Measurements from ENCODE around the gene STX12. TPM values are rescaled to one million over a fixed set of nuclear protein-coding genes. Genes with fewer than 3 reads are reported as not detected.
A peak's percentile ranks its signal among the peaks of the same experiment; 100 is the strongest.
"Not testable (repeated sequence)": the region's sequence is repeated elsewhere in the genome, so short reads cannot be mapped to it uniquely, and the experiment has no call there.

The STX12 gene
- total and polyA plus RNA-seq, 2 experiments from 2014 or later, result 6.1 to 9.0 TPM

DNA sequence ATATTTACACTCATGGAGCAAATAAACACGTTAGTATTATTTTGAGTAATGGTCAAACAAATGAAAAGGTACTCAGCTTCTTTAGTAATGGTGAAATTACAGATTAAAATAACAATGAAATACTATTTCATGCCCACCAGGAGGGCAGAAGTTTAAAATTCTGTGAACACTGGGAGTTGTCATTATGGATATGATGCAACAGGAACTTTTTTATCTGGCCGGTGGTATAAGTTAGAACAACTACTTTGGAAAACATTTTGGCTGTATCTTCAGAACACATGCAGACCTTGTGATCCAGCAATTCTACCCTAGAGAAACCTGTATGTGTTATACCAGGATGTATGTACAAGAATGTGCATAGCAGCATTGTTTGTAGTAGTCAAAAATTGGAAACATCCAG, 34.4 kb downstream of the STX12 start:
- H3K4me3 ChIP-seq, result no peak overlapping the region
- H3K4me3 Mint-ChIP-seq, result peak overlapping the region; percentile 35; the same call in 1 of the 3 replicates
- H3K4me1 ChIP-seq (ENCODE audit: insufficient read depth), result peaks cover 6% of the 10 kb centered on the region
- H4K20me1 ChIP-seq (replicated peaks; ENCODE audit: insufficient read depth), result no peaks in the 10 kb centered on the region
- H3K27ac ChIP-seq (ENCODE audit: low read depth), result peak overlapping the region; percentile 29; the same call in 1 of the 2 replicates
- H3F3A ChIP-seq (replicated peaks; ENCODE audit: low read depth), result no peaks in the 10 kb centered on the region
- no peak overlapping the region for H2AFZ ChIP-seq
- no peaks in the 10 kb centered on the region for H3K36me3 ChIP-seq (ENCODE audit: insufficient read depth)
- DNase-seq (ENCODE audit: low spot score) (peak; percentile 28), ATAC-seq (no peak)
- no peaks in the 10 kb centered on the region for H3K79me2 ChIP-seq (replicated peaks; ENCODE audit: insufficient read depth)
- H3K9me3 Mint-ChIP-seq, result no peaks in the 10 kb centered on the region; the same call in 2 of the 3 replicates
- H3K4me2 ChIP-seq, result peak overlapping the region; percentile 13; the same call in 1 of the 2 replicates
- H3K4me1 Mint-ChIP-seq, result peaks cover 15% of the 10 kb centered on the region
- H3K27me3 ChIP-seq (ENCODE audit: insufficient read depth), result no peaks in the 10 kb centered on the region
- TF ChIP-seq ZNF331 (CRISPR knock-in tag; IDR thresholded peaks at IDR 0.05; ENCODE audit: low read depth) (no peak), NANOG (IDR thresholded peaks at IDR 0.05; ENCODE audit: borderline replicate concordance) (peak; percentile 83)
- H3K36me3 Mint-ChIP-seq (ENCODE audit: low read depth), result peaks cover 13% of the 10 kb centered on the region; the same call in 2 of the 3 replicates
- H3K27me3 Mint-ChIP-seq (ENCODE audit: insufficient read depth, low read depth, poor library complexity), result no peaks in the 10 kb centered on the region
- H3K9me2 ChIP-seq (ENCODE audit: insufficient read depth), result no peaks in the 10 kb centered on the region
- peak overlapping the region; percentile 92 for H3K27ac Mint-ChIP-seq

DNA sequence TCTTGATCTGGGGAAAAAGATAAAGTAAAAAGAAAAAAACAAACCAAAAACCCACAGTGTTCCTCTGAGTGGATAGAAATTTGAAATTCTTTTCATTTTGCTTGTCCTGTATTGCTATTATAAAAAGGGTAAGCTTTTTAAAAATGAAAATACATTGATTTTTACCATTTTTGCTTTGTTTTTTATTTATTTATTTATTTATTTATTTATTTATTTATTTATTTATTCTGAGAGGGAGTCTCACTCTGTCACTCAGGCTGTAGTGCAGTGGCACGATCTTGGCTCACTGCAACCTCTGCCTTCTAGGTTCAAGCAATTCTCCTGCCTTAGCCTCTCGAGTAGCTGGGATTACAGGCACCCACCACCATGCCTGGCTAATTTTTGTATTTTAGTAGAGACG, 35.1 kb downstream of the STX12 start:
- ATAC-seq; H3F3A ChIP-seq (replicated peaks; ENCODE audit: low read depth); H3K4me2 ChIP-seq; H3K79me2 ChIP-seq (replicated peaks; ENCODE audit: insufficient read depth); H3K9me3 Mint-ChIP-seq; H3K27me3 ChIP-seq (ENCODE audit: insufficient read depth); DNase-seq (ENCODE audit: low spot score); H3K36me3 ChIP-seq (ENCODE audit: insufficient read depth); H2AFZ ChIP-seq; H3K4me3 ChIP-seq; H4K20me1 ChIP-seq (replicated peaks; ENCODE audit: insufficient read depth); H3K4me1 ChIP-seq (ENCODE audit: insufficient read depth); H3K27me3 Mint-ChIP-seq (ENCODE audit: insufficient read depth, low read depth, poor library complexity); H3K4me3 Mint-ChIP-seq; H3K9me2 ChIP-seq (ENCODE audit: insufficient read depth): not testable (repeated sequence)
- Mint-ChIP-seq H3K36me3 (ENCODE audit: low read depth) (peaks cover 13% of the 10 kb centered on the region; the same call in 2 of the 3 replicates), H3K4me1 (peaks cover 15% of the 10 kb centered on the region), H3K27ac (peak overlapping the region; percentile 92)
- H3K27ac ChIP-seq (ENCODE audit: low read depth), result peak overlapping the region; percentile 29; the same call in 1 of the 2 replicates

DNA sequence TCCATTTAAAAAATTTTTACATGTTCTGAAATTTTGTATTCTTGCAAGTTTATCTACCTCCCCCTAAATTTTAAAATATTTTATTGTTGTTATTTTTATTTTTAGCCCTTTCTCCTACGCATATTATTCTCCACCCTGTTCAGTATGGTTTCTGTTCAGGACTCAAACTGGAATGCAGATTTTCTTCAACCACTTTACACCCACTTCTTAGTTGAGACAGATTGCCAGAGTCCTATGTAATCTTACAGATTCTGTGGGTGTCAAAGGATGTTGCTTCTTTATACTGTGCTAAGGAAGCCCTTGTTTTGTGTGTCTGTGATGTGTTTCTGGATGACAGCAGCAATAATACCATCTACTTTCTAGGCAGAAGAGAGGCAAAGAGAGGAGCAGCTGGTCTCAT, 36.9 kb downstream of the STX12 start:
- H3K27me3 Mint-ChIP-seq (ENCODE audit: insufficient read depth, low read depth, poor library complexity), result no peaks in the 10 kb centered on the region
- Histone ChIP-seq H3K4me3 (no peak overlapping the region), H3K27ac (ENCODE audit: low read depth) (peak overlapping the region; percentile 11; the same call in 1 of the 2 replicates), H4K20me1 (replicated peaks; ENCODE audit: insufficient read depth) (no peaks in the 10 kb centered on the region), H2AFZ (no peak overlapping the region), H3K4me1 (ENCODE audit: insufficient read depth) (peaks cover 6% of the 10 kb centered on the region), H3K79me2 (replicated peaks; ENCODE audit: insufficient read depth) (no peaks in the 10 kb centered on the region), H3K9me2 (ENCODE audit: insufficient read depth) (no peaks in the 10 kb centered on the region), H3F3A (replicated peaks; ENCODE audit: low read depth) (no peaks in the 10 kb centered on the region), H3K4me2 (no peak overlapping the region), H3K36me3 (ENCODE audit: insufficient read depth) (no peaks in the 10 kb centered on the region), H3K27me3 (ENCODE audit: insufficient read depth) (no peaks in the 10 kb centered on the region)
- no peak overlapping the region for H3K4me3 Mint-ChIP-seq
- TF ChIP-seq EZH2 (IDR thresholded peaks at IDR 0.05; ENCODE audit: low read depth, unreplicated experiment) (no peak), POLR2AphosphoS5 (IDR thresholded peaks at IDR 0.05; ENCODE audit: low read depth) (no peak), EZH2phosphoT487 (IDR thresholded peaks at IDR 0.05; ENCODE audit: unreplicated experiment) (no peak), CREB1 (CRISPR knock-in tag; IDR thresholded peaks at IDR 0.05; ENCODE audit: low read depth) (no peak)
- TF ChIP-seq, protein P1, sequence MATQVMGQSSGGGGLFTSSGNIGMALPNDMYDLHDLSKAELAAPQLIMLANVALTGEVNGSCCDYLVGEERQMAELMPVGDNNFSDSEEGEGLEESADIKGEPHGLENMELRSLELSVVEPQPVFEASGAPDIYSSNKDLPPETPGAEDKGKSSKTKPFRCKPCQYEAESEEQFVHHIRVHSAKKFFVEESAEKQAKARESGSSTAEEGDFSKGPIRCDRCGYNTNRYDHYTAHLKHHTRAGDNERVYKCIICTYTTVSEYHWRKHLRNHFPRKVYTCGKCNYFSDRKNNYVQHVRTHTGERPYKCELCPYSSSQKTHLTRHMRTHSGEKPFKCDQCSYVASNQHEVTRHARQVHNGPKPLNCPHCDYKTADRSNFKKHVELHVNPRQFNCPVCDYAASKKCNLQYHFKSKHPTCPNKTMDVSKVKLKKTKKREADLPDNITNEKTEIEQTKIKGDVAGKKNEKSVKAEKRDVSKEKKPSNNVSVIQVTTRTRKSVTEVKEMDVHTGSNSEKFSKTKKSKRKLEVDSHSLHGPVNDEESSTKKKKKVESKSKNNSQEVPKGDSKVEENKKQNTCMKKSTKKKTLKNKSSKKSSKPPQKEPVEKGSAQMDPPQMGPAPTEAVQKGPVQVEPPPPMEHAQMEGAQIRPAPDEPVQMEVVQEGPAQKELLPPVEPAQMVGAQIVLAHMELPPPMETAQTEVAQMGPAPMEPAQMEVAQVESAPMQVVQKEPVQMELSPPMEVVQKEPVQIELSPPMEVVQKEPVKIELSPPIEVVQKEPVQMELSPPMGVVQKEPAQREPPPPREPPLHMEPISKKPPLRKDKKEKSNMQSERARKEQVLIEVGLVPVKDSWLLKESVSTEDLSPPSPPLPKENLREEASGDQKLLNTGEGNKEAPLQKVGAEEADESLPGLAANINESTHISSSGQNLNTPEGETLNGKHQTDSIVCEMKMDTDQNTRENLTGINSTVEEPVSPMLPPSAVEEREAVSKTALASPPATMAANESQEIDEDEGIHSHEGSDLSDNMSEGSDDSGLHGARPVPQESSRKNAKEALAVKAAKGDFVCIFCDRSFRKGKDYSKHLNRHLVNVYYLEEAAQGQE (IDR thresholded peaks at IDR 0.05; ENCODE audit: unreplicated experiment), result no peak
- DNase-seq (ENCODE audit: low spot score) (no peak), ATAC-seq (no peak)
- H3K27ac Mint-ChIP-seq, result no peak overlapping the region
- H3K4me1 Mint-ChIP-seq, result peaks cover 15% of the 10 kb centered on the region
- H3K9me3 Mint-ChIP-seq, result no peaks in the 10 kb centered on the region; the same call in 2 of the 3 replicates
- peaks cover 6% of the 10 kb centered on the region; the same call in 2 of the 3 replicates for H3K36me3 Mint-ChIP-seq (ENCODE audit: low read depth)

Data from GM23338 (cell line).